Measurements from ENCODE around the gene KRTAP10-12.

KRTAP10-12 gene

GRCh38 chr21:44712203-44713028 lies 15.4 kb downstream of the KRTAP10-12 start:
- no peak for DNase-seq

GRCh38 chr21:44713130-44713529 lies 16.2 kb downstream of the KRTAP10-12 start:
- no peak for DNase-seq

GRCh38 chr21:44713846-44714245 lies 16.9 kb downstream of the KRTAP10-12 start:
- DNase-seq: no peak

GRCh38 chr21:44714905-44715304 lies 17.9 kb downstream of the KRTAP10-12 start:
- DNase-seq: no peak

GRCh38 chr21:44716984-44717383 lies 20.0 kb downstream of the KRTAP10-12 start:
- no peak for DNase-seq

- no peak for DNase-seq
Observed at GRCh38 chr21:44718093-44718492, 21.1 kb downstream of the KRTAP10-12 start.

- DNase-seq: no peak
Observed at GRCh38 chr21:44718571-44718970, 21.6 kb downstream of the KRTAP10-12 start.

- DNase-seq: no peak
Observed at GRCh38 chr21:44720170-44720569, 23.2 kb downstream of the KRTAP10-12 start.

- DNase-seq: no peak
Observed at GRCh38 chr21:44722731-44723130, 25.8 kb downstream of the KRTAP10-12 start.

GRCh38 chr21:44723177-44724131 lies 26.5 kb downstream of the KRTAP10-12 start:
- no peak for DNase-seq

- no peak for DNase-seq
Observed at GRCh38 chr21:44724196-44724595, 27.2 kb downstream of the KRTAP10-12 start.

GRCh38 chr21:44724926-44725325 lies 28.0 kb downstream of the KRTAP10-12 start:
- DNase-seq: no peak

GRCh38 chr21:44726826-44727225 lies 29.9 kb downstream of the KRTAP10-12 start:
- no peak for DNase-seq

GRCh38 chr21:44727321-44727720 lies 30.3 kb downstream of the KRTAP10-12 start:
- no peak for DNase-seq

GRCh38 chr21:44727757-44728156 lies 30.8 kb downstream of the KRTAP10-12 start:
- DNase-seq: no peak

- no peak for DNase-seq
Observed at GRCh38 chr21:44728716-44729115, 31.7 kb downstream of the KRTAP10-12 start.

- DNase-seq: no peak
Observed at GRCh38 chr21:44729336-44730027, 32.5 kb downstream of the KRTAP10-12 start.

GRCh38 chr21:44730028-44730395 lies 33.0 kb downstream of the KRTAP10-12 start:
- DNase-seq: no peak

GRCh38 chr21:44730951-44731579 lies 34.1 kb downstream of the KRTAP10-12 start:
- DNase-seq: no peak

GRCh38 chr21:44732263-44732662 lies 35.3 kb downstream of the KRTAP10-12 start:
- no peak for DNase-seq

- DNase-seq: no peak
Observed at GRCh38 chr21:44732956-44733355, 36.0 kb downstream of the KRTAP10-12 start.

- DNase-seq: no peak
Observed at GRCh38 chr21:44734026-44734745, 37.2 kb downstream of the KRTAP10-12 start.

Data from activated T-cell treated with anti-CD3 and anti-CD28 coated beads for 4 hours (primary cell).